ENCODE data around the gene ZBED4. TPM values are rescaled to one million over a fixed set of nuclear protein-coding genes. Genes with fewer than 3 reads are reported as not detected.
A peak's percentile ranks its signal among the peaks of the same experiment; 100 is the strongest.

Gene ZBED4
- total and polyA plus RNA-seq, 2 of the 13 experiments (the other 11 are each of a cell fraction or from before 2014, with no cell fraction given), result 5.4 to 9.6 TPM

- peak; percentile 53 for TF ChIP-seq SALL1 (CRISPR knock-in tag; IDR thresholded peaks at IDR 0.05)
- TF ChIP-seq HNF4G (IDR thresholded peaks at IDR 0.05; ENCODE audit: borderline replicate concordance, low read depth, low read length), result peak; percentile 50; the same call in 1 of the 2 replicates
- TF ChIP-seq HNF4G (CRISPR knock-in tag; IDR thresholded peaks at IDR 0.05; ENCODE audit: borderline replicate concordance, low read depth), result peak; percentile 44; the same call in 1 of the 2 replicates
- no peak for TF ChIP-seq GATA4 (IDR thresholded peaks at IDR 0.05; ENCODE audit: borderline replicate concordance, low read depth)
- TF ChIP-seq, protein P1, sequence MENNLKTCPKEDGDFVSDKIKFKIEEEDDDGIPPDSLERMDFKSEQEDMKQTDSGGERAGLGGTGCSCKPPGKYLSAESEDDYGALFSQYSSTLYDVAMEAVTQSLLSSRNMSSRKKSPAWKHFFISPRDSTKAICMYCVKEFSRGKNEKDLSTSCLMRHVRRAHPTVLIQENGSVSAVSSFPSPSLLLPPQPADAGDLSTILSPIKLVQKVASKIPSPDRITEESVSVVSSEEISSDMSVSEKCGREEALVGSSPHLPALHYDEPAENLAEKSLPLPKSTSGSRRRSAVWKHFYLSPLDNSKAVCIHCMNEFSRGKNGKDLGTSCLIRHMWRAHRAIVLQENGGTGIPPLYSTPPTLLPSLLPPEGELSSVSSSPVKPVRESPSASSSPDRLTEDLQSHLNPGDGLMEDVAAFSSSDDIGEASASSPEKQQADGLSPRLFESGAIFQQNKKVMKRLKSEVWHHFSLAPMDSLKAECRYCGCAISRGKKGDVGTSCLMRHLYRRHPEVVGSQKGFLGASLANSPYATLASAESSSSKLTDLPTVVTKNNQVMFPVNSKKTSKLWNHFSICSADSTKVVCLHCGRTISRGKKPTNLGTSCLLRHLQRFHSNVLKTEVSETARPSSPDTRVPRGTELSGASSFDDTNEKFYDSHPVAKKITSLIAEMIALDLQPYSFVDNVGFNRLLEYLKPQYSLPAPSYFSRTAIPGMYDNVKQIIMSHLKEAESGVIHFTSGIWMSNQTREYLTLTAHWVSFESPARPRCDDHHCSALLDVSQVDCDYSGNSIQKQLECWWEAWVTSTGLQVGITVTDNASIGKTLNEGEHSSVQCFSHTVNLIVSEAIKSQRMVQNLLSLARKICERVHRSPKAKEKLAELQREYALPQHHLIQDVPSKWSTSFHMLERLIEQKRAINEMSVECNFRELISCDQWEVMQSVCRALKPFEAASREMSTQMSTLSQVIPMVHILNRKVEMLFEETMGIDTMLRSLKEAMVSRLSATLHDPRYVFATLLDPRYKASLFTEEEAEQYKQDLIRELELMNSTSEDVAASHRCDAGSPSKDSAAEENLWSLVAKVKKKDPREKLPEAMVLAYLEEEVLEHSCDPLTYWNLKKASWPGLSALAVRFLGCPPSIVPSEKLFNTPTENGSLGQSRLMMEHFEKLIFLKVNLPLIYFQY (CRISPR knock-in tag; IDR thresholded peaks at IDR 0.05; ENCODE audit: borderline replicate concordance), result peak; percentile 51; the same call in 1 of the 2 replicates
- no peak for TF ChIP-seq ZNF44 (CRISPR knock-in tag; IDR thresholded peaks at IDR 0.05)
- peak; percentile 29; the same call in 1 of the 2 replicates for TF ChIP-seq SOX5 (CRISPR knock-in tag; IDR thresholded peaks at IDR 0.05; ENCODE audit: borderline replicate concordance)
- TF ChIP-seq, protein P2, sequence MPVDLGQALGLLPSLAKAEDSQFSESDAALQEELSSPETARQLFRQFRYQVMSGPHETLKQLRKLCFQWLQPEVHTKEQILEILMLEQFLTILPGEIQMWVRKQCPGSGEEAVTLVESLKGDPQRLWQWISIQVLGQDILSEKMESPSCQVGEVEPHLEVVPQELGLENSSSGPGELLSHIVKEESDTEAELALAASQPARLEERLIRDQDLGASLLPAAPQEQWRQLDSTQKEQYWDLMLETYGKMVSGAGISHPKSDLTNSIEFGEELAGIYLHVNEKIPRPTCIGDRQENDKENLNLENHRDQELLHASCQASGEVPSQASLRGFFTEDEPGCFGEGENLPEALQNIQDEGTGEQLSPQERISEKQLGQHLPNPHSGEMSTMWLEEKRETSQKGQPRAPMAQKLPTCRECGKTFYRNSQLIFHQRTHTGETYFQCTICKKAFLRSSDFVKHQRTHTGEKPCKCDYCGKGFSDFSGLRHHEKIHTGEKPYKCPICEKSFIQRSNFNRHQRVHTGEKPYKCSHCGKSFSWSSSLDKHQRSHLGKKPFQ (CRISPR knock-in tag; IDR thresholded peaks at IDR 0.05; ENCODE audit: insufficient replicate concordance), result peak; percentile 51
- TF ChIP-seq FOXP1 (IDR thresholded peaks at IDR 0.05), result no peak
- peak; percentile 58; the same call in 1 of the 2 replicates for TF ChIP-seq FOXP1 (CRISPR knock-in tag; IDR thresholded peaks at IDR 0.05)
- no peak for TF ChIP-seq ZFP37 (CRISPR knock-in tag; IDR thresholded peaks at IDR 0.05; ENCODE audit: borderline replicate concordance)
- TF ChIP-seq MXI1 (IDR thresholded peaks at IDR 0.05; ENCODE audit: borderline replicate concordance, low read depth, low read length), result peak; percentile 49; the same call in 1 of the 3 replicates
- TF ChIP-seq PCBP2 (optimal IDR thresholded peaks at IDR 0.05; ENCODE audit: low read depth, low read length, poor library complexity, severe bottlenecking), result no peak
- TF ChIP-seq GABPB1 (CRISPR knock-in tag; IDR thresholded peaks at IDR 0.05), result peak; percentile 12; the same call in 1 of the 2 replicates
- TF ChIP-seq TBX2 (CRISPR knock-in tag; IDR thresholded peaks at IDR 0.05; ENCODE audit: borderline replicate concordance), result peak; percentile 78; the same call in 1 of the 2 replicates
- TF ChIP-seq, protein P3, sequence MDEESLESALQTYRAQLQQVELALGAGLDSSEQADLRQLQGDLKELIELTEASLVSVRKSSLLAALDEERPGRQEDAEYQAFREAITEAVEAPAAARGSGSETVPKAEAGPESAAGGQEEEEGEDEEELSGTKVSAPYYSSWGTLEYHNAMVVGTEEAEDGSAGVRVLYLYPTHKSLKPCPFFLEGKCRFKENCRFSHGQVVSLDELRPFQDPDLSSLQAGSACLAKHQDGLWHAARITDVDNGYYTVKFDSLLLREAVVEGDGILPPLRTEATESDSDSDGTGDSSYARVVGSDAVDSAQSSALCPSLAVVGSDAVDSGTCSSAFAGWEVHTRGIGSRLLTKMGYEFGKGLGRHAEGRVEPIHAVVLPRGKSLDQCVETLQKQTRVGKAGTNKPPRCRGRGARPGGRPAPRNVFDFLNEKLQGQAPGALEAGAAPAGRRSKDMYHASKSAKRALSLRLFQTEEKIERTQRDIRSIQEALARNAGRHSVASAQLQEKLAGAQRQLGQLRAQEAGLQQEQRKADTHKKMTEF (CRISPR knock-in tag; IDR thresholded peaks at IDR 0.05), result 0 out of 2 replicates have a peak, but pooled peaks have one; percentile 24
- TF ChIP-seq ZNF879 (CRISPR knock-in tag; IDR thresholded peaks at IDR 0.05), result 0 out of 2 replicates have a peak, but pooled peaks have one; percentile 35
- no peak for TF ChIP-seq ZKSCAN8 (CRISPR knock-in tag; IDR thresholded peaks at IDR 0.05; ENCODE audit: borderline replicate concordance)
- no peak for TF ChIP-seq TCF7 (IDR thresholded peaks at IDR 0.05; ENCODE audit: low read depth)
- 0 out of 2 replicates have a peak, but pooled peaks have one; percentile 30 for TF ChIP-seq ZNF331 (CRISPR knock-in tag; IDR thresholded peaks at IDR 0.05)
Observed at GRCh38 chr22:49867303-49868265, 13.9 kb downstream of the ZBED4 start (continued).

All from HepG2 (cell line).